PFSK-1 (cell line): ENCODE data around the gene SLC38A8.

Experiments used
- FOXP2 ChIP-seq: optimal IDR thresholded peaks from 2 replicates; pipeline ENCODE3; 2011; ENCODE audit warnings: borderline replicate concordance, control low read depth, inconsistent platforms; ENCODE audit not compliant: insufficient read depth; ENCODE audit errors: extremely low read length, extremely low read depth
- POLR2AphosphoS5 ChIP-seq: IDR thresholded peaks from 2 replicates; pipeline ENCODE4 v1.6.1; 2012; ENCODE audit warnings: low read depth, mild to moderate bottlenecking, control low read depth, low read length, moderate library complexity
- SIN3A ChIP-seq: IDR thresholded peaks from 2 replicates; pipeline ENCODE4 v1.6.1; 2012; ENCODE audit warnings: mild to moderate bottlenecking, low read length, moderate library complexity, borderline replicate concordance; ENCODE audit not compliant: insufficient read depth
- TAF1 ChIP-seq: IDR thresholded peaks from 2 replicates; pipeline ENCODE4 v1.6.1; 2012; ENCODE audit warnings: low read length, control low read depth, borderline replicate concordance; ENCODE audit not compliant: insufficient read depth
- TF ChIP-seq, protein P1 (sequence below), 2 experiments: IDR thresholded peaks; 2 replicates each; pipeline versions ENCODE4 v1.6.1 to v1.8.0; 2011 to 2012; ENCODE audit warnings: low read depth in 2 of 2, low read length in 2 of 2, control low read depth in 1 of 2, inconsistent platforms in 1 of 2, mild to moderate bottlenecking in 1 of 2, moderate library complexity in 1 of 2; ENCODE audit not compliant: insufficient read depth in 1 of 2

DNA sequence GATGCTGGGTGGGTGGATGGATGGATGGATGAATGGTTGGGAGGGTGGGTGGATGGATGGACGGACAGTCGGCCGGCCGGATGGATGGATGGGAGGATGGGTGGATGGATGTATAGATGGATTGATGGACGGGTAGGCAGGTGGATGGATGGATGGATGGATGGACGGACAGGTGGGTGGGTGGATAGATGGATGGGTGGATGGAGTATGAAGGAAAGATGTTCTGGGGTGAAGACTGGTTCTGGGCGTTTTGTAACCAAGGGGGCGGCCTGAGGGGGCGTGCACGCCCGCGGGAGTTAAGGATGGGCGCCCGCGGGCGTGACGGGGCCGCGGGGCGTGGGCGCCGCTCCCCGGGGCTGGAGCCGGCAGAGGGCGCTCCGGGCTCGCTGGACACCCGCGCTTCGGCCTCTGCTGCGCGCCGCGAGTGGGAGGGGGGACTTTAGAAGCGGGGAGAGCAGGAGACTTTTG, 74.7 kb downstream of the SLC38A8 start, which contains the start of gene NECAB2:
- TF ChIP-seq, protein P1, sequence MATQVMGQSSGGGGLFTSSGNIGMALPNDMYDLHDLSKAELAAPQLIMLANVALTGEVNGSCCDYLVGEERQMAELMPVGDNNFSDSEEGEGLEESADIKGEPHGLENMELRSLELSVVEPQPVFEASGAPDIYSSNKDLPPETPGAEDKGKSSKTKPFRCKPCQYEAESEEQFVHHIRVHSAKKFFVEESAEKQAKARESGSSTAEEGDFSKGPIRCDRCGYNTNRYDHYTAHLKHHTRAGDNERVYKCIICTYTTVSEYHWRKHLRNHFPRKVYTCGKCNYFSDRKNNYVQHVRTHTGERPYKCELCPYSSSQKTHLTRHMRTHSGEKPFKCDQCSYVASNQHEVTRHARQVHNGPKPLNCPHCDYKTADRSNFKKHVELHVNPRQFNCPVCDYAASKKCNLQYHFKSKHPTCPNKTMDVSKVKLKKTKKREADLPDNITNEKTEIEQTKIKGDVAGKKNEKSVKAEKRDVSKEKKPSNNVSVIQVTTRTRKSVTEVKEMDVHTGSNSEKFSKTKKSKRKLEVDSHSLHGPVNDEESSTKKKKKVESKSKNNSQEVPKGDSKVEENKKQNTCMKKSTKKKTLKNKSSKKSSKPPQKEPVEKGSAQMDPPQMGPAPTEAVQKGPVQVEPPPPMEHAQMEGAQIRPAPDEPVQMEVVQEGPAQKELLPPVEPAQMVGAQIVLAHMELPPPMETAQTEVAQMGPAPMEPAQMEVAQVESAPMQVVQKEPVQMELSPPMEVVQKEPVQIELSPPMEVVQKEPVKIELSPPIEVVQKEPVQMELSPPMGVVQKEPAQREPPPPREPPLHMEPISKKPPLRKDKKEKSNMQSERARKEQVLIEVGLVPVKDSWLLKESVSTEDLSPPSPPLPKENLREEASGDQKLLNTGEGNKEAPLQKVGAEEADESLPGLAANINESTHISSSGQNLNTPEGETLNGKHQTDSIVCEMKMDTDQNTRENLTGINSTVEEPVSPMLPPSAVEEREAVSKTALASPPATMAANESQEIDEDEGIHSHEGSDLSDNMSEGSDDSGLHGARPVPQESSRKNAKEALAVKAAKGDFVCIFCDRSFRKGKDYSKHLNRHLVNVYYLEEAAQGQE (IDR thresholded peaks at IDR 0.05; ENCODE audit: insufficient read depth in 1 of 2, low read depth in 2 of 2, low read length in 2 of 2) = no peak
- no peak for TF ChIP-seq POLR2AphosphoS5
- no peak for TF ChIP-seq TAF1
- TF ChIP-seq SIN3A = no peak
- TF ChIP-seq FOXP2 = no peak
